Suppressor macrophage treated with lipopolysaccharide for 1 hour (primary cell): Measurements from ENCODE around the gene UHRF2.
"Not testable (repeated sequence)": the region's sequence is repeated elsewhere in the genome, so short reads cannot be mapped to it uniquely, and the experiment has no call there.

Source experiments
- DNase-seq, 3 donors: peaks; one replicate each; pipeline ENCODE4 v3.0.0-alpha.2; 2020 to 2022

UHRF2 gene

GRCh38 chr9:6489099-6489498 lies 76.1 kb downstream of the UHRF2 start:
- no peak for DNase-seq

- DNase-seq: no peak
Measured at GRCh38 chr9:6490863-6491262, 77.9 kb downstream of the UHRF2 start.

- DNase-seq: no peak
Measured at GRCh38 chr9:6495466-6495865, 82.5 kb downstream of the UHRF2 start.

- peak; percentile 3 to 20 (median 13) for DNase-seq
Measured at GRCh38 chr9:6498982-6499381, 86.0 kb downstream of the UHRF2 start.

- no peak for DNase-seq
Measured at GRCh38 chr9:6501526-6502210, 88.7 kb downstream of the UHRF2 start.

GRCh38 chr9:6502399-6502798 lies 89.4 kb downstream of the UHRF2 start:
- DNase-seq: no peak

GRCh38 chr9:6506571-6506970 lies 93.6 kb downstream of the UHRF2 start:
- DNase-seq: no peak

- DNase-seq: no peak
Measured at GRCh38 chr9:6512085-6512657, 99.2 kb downstream of the UHRF2 start.

- no peak for DNase-seq
Measured at GRCh38 chr9:6522263-6522662, 109.3 kb downstream of the UHRF2 start.

GRCh38 chr9:6525326-6526045 lies 112.5 kb downstream of the UHRF2 start:
- no peak for DNase-seq

GRCh38 chr9:6535594-6535993 lies 122.6 kb downstream of the UHRF2 start:
- no peak for DNase-seq

- peak; percentile 35 to 70 (median 62) for DNase-seq
Measured at GRCh38 chr9:6538666-6539071, 125.7 kb downstream of the UHRF2 start.

GRCh38 chr9:6542617-6543016 lies 129.6 kb downstream of the UHRF2 start:
- not testable (repeated sequence) for DNase-seq

- DNase-seq: no peak
Measured at GRCh38 chr9:6543204-6543603, 130.2 kb downstream of the UHRF2 start.

- DNase-seq: no peak
Measured at GRCh38 chr9:6545017-6545691, 132.2 kb downstream of the UHRF2 start.

- no peak for DNase-seq
Measured at GRCh38 chr9:6549106-6549800, 136.3 kb downstream of the UHRF2 start.

GRCh38 chr9:6551136-6551535 lies 138.1 kb downstream of the UHRF2 start:
- no peak for DNase-seq

GRCh38 chr9:6552033-6552432 lies 139.0 kb downstream of the UHRF2 start:
- no peak for DNase-seq

- DNase-seq: no peak
Measured at GRCh38 chr9:6552498-6553121, 139.6 kb downstream of the UHRF2 start.

GRCh38 chr9:6553866-6554265 lies 140.9 kb downstream of the UHRF2 start:
- no peak for DNase-seq
